K562 (cell line): ENCODE results near the gene TENM4.

Experiments
- AFF1 ChIP-seq, 2 experiments: fragments of 450-650 bp; IDR thresholded peaks; 2 replicates each; pipeline ENCODE4 v1.6.1; 2018; ENCODE audit warnings: mild to moderate bottlenecking in 2 of 2, low read depth in 1 of 2; ENCODE audit not compliant: partially characterized antibody in 2 of 2
- CEBPB ChIP-seq: fragments of 450-650 bp; IDR thresholded peaks from 2 replicates; pipeline ENCODE4 v1.6.1; 2016; ENCODE audit warnings: missing genetic modification characterization, missing compliant biosample characterization
- CTCF ChIP-seq, 3 experiments: IDR thresholded peaks in 2 of 3; conservative IDR thresholded peaks in 1 of 3; 2 replicates each; pipeline ENCODE4 v1.5.1; 2011 to 2012; ENCODE audit warnings: low read length in 3 of 3, mild to moderate bottlenecking in 3 of 3, control low read depth in 2 of 3, improper control_type of control experiment in 1 of 3, inconsistent platforms in 1 of 3, low read depth in 1 of 3, mixed read lengths in 1 of 3, moderate library complexity in 1 of 3; ENCODE audit not compliant: insufficient read depth in 2 of 3
- EZH2 ChIP-seq: IDR thresholded peaks from 2 replicates; pipeline ENCODE4 v1.6.1; 2012; ENCODE audit warnings: low read depth, mild to moderate bottlenecking, inconsistent platforms, low read length, borderline replicate concordance
- GATAD2A ChIP-seq: fragments of 450-650 bp; IDR thresholded peaks from 2 replicates; pipeline ENCODE4 v1.6.1; 2017
- HIVEP1 ChIP-seq: fragments of 250-450 bp; sonication (Bioruptor Pico); IDR thresholded peaks from 2 replicates; pipeline ENCODE4 v1.4.0; 2020; ENCODE audit warnings: mild to moderate bottlenecking
- JUND ChIP-seq, 2 experiments: IDR thresholded peaks; 2 replicates in 1 of 2; 3 replicates in 1 of 2; pipeline ENCODE4 v1.6.1; 2011; ENCODE audit warnings: borderline replicate concordance in 2 of 2, low read depth in 2 of 2, low read length in 2 of 2, improper control_type of control experiment in 1 of 2, missing biosample characterization in 1 of 2, missing genetic modification characterization in 1 of 2, missing genetic modification reagents in 1 of 2
- NCOA4 ChIP-seq: fragments of 450-650 bp; IDR thresholded peaks from 2 replicates; pipeline ENCODE4 v1.6.1; 2018; ENCODE audit warnings: mild to moderate bottlenecking; ENCODE audit not compliant: partially characterized antibody
- NFXL1 ChIP-seq: fragments of 450-650 bp; formaldehyde crosslinking; IDR thresholded peaks from 2 replicates; pipeline ENCODE4 v1.4.0; 2021; ENCODE audit warnings: mild to moderate bottlenecking
- NUFIP1 ChIP-seq: fragments of 450-650 bp; IDR thresholded peaks from 2 replicates; pipeline ENCODE4 v1.6.1; 2018; ENCODE audit not compliant: partially characterized antibody
- PHB2 ChIP-seq: fragments of 450-650 bp; IDR thresholded peaks from 2 replicates; pipeline ENCODE4 v1.6.1; 2017; ENCODE audit warnings: low read depth
- POLR2A ChIP-seq: fragments of 450-650 bp; conservative IDR thresholded peaks from 2 replicates; pipeline ENCODE4 v1.6.1; 2016
- SIN3B ChIP-seq: fragments of 450-650 bp; IDR thresholded peaks from 2 replicates; pipeline ENCODE4 v1.6.1; 2017; ENCODE audit warnings: low read depth, mild to moderate bottlenecking, moderate library complexity
- ZNF609 ChIP-seq: sonication (generic); formaldehyde crosslinking; IDR thresholded peaks from 2 replicates; pipeline ENCODE4 v1.8.1; 2023; ENCODE audit warnings: missing genetic modification reagents, mild to moderate bottlenecking, borderline replicate concordance

- no peak for TF ChIP-seq NFXL1
- TF ChIP-seq AFF1 (IDR thresholded peaks at IDR 0.05; ENCODE audit: low read depth in 1 of 2, partially characterized antibody in 2 of 2), result no peak
- TF ChIP-seq PHB2, result no peak
- TF ChIP-seq CTCF (IDR thresholded peaks at IDR 0.05 in 2 of 3, conservative IDR thresholded peaks at IDR 0.05 in 1 of 3; ENCODE audit: insufficient read depth in 2 of 3, low read depth in 1 of 3, low read length in 3 of 3), result no peak
- no peak for TF ChIP-seq EZH2
- no peak for TF ChIP-seq GATAD2A
- TF ChIP-seq SIN3B, result no peak
- no peak for TF ChIP-seq JUND (IDR thresholded peaks at IDR 0.05; ENCODE audit: borderline replicate concordance, low read depth, low read length)
- no peak for TF ChIP-seq JUND (tag; IDR thresholded peaks at IDR 0.05; ENCODE audit: borderline replicate concordance, low read depth, low read length)
- no peak for TF ChIP-seq ZNF609 (CRISPR knock-in tag)
- no peak for TF ChIP-seq NUFIP1
- no peak for TF ChIP-seq NCOA4
- no peak for TF ChIP-seq CEBPB (tag)
- no peak for TF ChIP-seq POLR2A
- no peak for TF ChIP-seq HIVEP1 (CRISPR knock-in tag)
These were observed 339.2 kb downstream of the TENM4 start for GRCh38 chr11:79101656-79102055.
